GM12801 (cell line): ENCODE data around the gene SETD1B.

ENCODE experiments used
- CTCF ChIP-seq: IDR thresholded peaks from one replicate; pipeline ENCODE4 v1.5.1; 2011; ENCODE audit warnings: control low read depth; ENCODE audit not compliant: insufficient read length; ENCODE audit errors: extremely low read depth

The SETD1B gene

GRCh38 chr12:121767525-121768016 is 36.2 kb upstream of the SETD1B start:
- TF ChIP-seq CTCF = no peak

GRCh38 chr12:121769297-121769830 is 34.4 kb upstream of the SETD1B start:
- TF ChIP-seq CTCF = no peak

- no peak for TF ChIP-seq CTCF
Observed at GRCh38 chr12:121769831-121770301, 33.9 kb upstream of the SETD1B start.

GRCh38 chr12:121770388-121770787 is 33.4 kb upstream of the SETD1B start:
- no peak for TF ChIP-seq CTCF

GRCh38 chr12:121770813-121771625 is 32.8 kb upstream of the SETD1B start:
- no peak for TF ChIP-seq CTCF

GRCh38 chr12:121773011-121773777 is 30.6 kb upstream of the SETD1B start:
- TF ChIP-seq CTCF = peak; percentile 18

GRCh38 chr12:121774968-121775474 is 28.8 kb upstream of the SETD1B start:
- no peak for TF ChIP-seq CTCF
